Measurements from ENCODE around the gene CDKN1C.

DNA sequence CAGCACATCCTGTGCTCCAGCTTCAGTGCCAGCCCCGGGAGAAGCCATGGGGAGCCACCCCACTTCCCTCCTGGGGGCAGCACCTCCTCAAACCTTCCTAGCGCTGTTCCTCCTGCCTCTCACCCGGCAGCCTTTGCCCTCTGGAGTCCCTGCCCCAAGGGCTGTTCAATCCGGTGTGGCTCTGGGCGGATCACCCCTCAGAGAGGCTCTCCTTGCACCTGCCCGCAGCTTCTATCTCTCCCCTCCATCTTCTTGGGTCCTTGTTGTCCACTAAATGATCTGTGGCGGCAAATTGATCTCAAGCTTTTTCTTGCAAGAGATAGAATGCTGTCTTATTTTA, 18.1 kb upstream of the CDKN1C start:
- TF ChIP-seq POLR2AphosphoS5 (IDR thresholded peaks at IDR 0.05; ENCODE audit: insufficient read depth in 1 of 2, low read depth in 1 of 2) (no peak), POLR2A (IDR thresholded peaks at IDR 0.05) (no peak)
- TF ChIP-seq, protein P1, sequence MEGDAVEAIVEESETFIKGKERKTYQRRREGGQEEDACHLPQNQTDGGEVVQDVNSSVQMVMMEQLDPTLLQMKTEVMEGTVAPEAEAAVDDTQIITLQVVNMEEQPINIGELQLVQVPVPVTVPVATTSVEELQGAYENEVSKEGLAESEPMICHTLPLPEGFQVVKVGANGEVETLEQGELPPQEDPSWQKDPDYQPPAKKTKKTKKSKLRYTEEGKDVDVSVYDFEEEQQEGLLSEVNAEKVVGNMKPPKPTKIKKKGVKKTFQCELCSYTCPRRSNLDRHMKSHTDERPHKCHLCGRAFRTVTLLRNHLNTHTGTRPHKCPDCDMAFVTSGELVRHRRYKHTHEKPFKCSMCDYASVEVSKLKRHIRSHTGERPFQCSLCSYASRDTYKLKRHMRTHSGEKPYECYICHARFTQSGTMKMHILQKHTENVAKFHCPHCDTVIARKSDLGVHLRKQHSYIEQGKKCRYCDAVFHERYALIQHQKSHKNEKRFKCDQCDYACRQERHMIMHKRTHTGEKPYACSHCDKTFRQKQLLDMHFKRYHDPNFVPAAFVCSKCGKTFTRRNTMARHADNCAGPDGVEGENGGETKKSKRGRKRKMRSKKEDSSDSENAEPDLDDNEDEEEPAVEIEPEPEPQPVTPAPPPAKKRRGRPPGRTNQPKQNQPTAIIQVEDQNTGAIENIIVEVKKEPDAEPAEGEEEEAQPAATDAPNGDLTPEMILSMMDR (IDR thresholded peaks at IDR 0.05): no peak
